ENCODE results near the gene WDR33.

WDR33 gene

DNA sequence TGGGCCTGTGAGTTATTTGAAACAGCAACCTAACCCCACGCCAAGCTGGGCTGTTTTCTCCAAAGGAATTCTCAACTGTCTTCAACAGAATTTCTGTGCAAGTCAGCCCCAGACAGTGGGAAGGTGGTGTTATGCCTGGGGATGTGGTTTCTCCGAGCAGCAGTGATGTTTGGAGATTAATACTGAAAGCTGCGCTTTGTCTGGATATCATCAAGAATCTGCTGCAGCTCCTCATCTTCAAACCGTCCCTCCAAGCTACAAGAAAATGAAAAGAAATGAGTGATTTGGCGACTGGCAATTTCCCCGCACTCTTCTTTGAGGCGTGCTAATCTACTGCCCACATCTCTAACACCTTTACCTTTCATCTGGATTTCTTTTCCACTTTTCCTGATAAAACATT, 37.0 kb upstream of the WDR33 start:
- H3K4me3 ChIP-seq (ENCODE audit: control insufficient read depth, low read depth, low read length) = no peak overlapping the region
- TF ChIP-seq, protein P1, sequence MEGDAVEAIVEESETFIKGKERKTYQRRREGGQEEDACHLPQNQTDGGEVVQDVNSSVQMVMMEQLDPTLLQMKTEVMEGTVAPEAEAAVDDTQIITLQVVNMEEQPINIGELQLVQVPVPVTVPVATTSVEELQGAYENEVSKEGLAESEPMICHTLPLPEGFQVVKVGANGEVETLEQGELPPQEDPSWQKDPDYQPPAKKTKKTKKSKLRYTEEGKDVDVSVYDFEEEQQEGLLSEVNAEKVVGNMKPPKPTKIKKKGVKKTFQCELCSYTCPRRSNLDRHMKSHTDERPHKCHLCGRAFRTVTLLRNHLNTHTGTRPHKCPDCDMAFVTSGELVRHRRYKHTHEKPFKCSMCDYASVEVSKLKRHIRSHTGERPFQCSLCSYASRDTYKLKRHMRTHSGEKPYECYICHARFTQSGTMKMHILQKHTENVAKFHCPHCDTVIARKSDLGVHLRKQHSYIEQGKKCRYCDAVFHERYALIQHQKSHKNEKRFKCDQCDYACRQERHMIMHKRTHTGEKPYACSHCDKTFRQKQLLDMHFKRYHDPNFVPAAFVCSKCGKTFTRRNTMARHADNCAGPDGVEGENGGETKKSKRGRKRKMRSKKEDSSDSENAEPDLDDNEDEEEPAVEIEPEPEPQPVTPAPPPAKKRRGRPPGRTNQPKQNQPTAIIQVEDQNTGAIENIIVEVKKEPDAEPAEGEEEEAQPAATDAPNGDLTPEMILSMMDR (conservative IDR thresholded peaks at IDR 0.05; ENCODE audit: control insufficient read depth, insufficient read depth, low read depth, low read length) = no peak
- DNase-seq (ENCODE audit: low read depth) = no peak

DNA sequence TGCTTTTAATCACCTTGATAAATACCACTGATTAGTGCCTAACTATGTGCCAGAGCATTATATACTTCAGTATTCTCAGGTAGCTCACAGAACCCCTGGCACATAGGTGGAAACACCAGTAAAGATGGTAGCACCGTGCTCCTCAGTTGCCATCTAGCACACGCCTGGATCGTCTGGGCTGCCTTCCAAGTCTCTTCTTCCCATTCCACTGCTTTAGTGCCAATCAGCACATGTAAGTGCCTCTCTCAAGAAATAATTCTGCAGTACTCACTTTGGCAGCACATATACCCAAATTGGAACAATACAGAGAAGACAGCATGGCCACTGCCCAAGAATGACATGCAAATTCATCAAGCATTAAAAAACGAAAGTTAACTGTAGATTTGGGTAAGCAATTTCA, 34.0 kb upstream of the WDR33 start:
- no peak for DNase-seq (ENCODE audit: low read depth)
- no peak overlapping the region for H3K4me3 ChIP-seq (ENCODE audit: control insufficient read depth, low read depth, low read length)
- TF ChIP-seq, protein P1 (conservative IDR thresholded peaks at IDR 0.05; ENCODE audit: control insufficient read depth, insufficient read depth, low read depth, low read length) = no peak

DNA sequence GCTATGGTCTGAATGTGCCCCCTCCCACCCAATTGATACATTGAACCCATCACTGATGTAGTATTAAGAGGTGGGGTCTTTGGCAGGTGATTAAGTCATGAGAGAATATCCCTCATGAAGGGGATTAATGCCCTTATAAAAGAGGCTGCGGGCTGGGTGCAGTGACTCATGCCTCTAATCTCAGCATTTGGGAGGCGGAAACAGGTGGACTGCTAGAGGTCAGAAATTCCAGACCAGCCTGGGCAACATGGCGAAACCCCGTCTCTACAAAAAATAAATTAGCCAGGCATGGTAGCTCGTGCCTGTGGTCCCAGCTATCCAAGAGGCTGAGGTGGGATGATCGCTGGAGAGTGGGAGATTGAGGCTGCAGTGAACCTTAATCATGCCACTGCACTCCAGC, 32.7 kb upstream of the WDR33 start:
- no peak overlapping the region for H3K4me3 ChIP-seq (ENCODE audit: control insufficient read depth, low read depth, low read length)
- no peak for DNase-seq (ENCODE audit: low read depth)
- TF ChIP-seq, protein P1 (conservative IDR thresholded peaks at IDR 0.05; ENCODE audit: control insufficient read depth, insufficient read depth, low read depth, low read length) = no peak

DNA sequence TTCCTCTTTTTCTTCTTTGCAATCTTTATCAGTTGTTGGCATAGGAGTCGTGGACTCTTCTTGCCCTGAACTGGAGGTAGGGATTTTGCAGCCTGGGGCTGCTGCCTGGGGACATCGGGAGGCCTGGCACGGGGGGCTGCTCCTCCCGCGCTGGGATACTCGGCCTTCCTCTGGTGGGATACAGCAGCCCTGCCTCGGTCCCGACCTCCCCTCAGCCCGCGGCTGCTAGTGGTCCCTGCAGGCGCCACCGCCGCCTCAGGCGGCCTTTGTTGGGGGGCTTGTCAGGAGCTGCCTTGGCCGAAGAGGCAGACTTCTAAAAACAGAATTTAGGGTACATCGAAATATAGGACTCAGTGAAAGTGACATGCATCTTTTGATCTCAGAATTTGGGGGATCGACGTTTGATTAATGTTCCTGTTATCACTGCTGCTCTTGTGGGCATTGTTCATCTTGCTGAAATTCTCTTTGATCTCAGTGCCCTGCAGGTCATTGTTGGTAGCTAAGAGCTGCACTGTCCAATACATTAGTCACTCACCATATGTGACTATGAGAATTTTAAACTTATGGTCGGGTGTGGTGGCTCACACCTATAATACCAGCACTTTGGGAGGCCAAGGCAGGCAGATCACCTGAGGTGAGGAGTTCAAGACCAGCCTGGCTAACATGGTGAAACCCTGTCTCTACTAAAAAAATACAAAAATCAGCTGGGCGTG, 30.7 kb upstream of the WDR33 start:
- TF ChIP-seq, protein P1 (conservative IDR thresholded peaks at IDR 0.05; ENCODE audit: control insufficient read depth, insufficient read depth, low read depth, low read length) = no peak
- no peak for DNase-seq (ENCODE audit: low read depth)

DNA sequence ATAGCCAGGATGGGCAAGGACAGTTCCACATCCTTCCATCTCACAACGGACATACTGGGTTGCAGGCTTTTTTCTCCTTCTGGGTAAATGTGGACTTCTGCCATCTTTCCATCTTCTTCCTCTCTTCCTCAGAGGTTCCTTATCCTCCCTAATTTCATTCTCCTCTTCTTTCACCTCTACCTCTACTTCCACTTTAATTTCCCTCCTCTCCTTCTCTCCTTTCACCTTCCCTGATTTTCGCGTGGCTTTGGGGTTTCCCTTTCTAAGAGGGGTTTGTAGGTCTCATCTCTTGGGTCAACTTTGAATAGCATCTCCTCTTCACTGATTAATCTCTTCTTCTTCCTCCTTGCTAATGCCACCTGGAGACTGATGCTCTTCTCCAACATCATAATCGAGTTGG, 29.9 kb upstream of the WDR33 start:
- TF ChIP-seq, protein P1 (conservative IDR thresholded peaks at IDR 0.05; ENCODE audit: control insufficient read depth, insufficient read depth, low read depth, low read length) = no peak
- H3K4me3 ChIP-seq (ENCODE audit: control insufficient read depth, low read depth, low read length) = no peak overlapping the region
- DNase-seq (ENCODE audit: low read depth) = no peak

More for the DNA sequence above, 30.7 kb upstream of the WDR33 start:
- no peak overlapping the region for H3K4me3 ChIP-seq (ENCODE audit: control insufficient read depth, low read depth, low read length)

DNA sequence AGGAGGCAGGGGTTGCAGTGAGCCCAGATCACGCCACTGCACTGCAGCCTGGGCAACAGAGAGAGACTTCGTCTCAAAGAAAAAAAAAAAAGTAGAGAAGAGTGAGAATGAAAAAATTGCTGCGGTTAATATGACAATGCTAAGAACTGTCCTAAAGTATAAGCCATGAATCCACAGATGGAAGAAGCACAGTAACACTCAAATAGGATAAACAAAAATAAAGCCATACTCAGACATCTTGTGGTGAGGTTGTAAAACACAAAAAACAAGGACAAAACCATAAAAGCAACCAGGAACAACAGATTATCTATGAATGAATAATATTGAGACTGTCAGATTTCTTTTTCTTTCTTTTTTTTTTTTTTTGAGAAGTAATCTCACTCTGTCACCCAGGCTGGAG, 24.0 kb upstream of the WDR33 start:
- H3K4me3 ChIP-seq (ENCODE audit: control insufficient read depth, low read depth, low read length) = no peak overlapping the region
- no peak for DNase-seq (ENCODE audit: low read depth)
- TF ChIP-seq, protein P1 (conservative IDR thresholded peaks at IDR 0.05; ENCODE audit: control insufficient read depth, insufficient read depth, low read depth, low read length) = no peak

All from fibroblast of mammary gland (primary cell).